DOHH2 (cell line): ENCODE results near the gene IPO13.

Experiments used
- H3F3A ChIP-seq: fragments of 200-600 bp; sonication (generic), shearing (Covaris generic); 2 replicates; pipeline ENCODE4 v1.6.0; 2016; ENCODE audit warnings: antibody characterized with exemption, mild to moderate bottlenecking; ENCODE audit not compliant: control insufficient read depth, insufficient read depth
- H3K27ac ChIP-seq: fragments of 200-600 bp; sonication (generic); 2 replicates; pipeline ENCODE4 v1.5.1; 2014; ENCODE audit warnings: low read depth, mild to moderate bottlenecking, low read length, moderate library complexity
- H3K27me3 ChIP-seq: fragments of 200-600 bp; sonication (generic); 2 replicates; pipeline ENCODE4 v1.6.1; 2014; ENCODE audit warnings: mild to moderate bottlenecking, low read length, mixed read lengths; ENCODE audit not compliant: control insufficient read depth
- H3K36me3 ChIP-seq: fragments of 200-600 bp; sonication (generic); 2 replicates; pipeline ENCODE4 v1.6.1; 2014; ENCODE audit warnings: mild to moderate bottlenecking, low read length, moderate library complexity, mixed read lengths; ENCODE audit not compliant: control insufficient read depth
- H3K4me1 ChIP-seq: fragments of 200-600 bp; sonication (generic); 2 replicates; pipeline ENCODE4 v1.6.1; 2014; ENCODE audit warnings: mild to moderate bottlenecking, low read length, mixed read lengths; ENCODE audit not compliant: control insufficient read depth
- H3K4me2 ChIP-seq: fragments of 200-600 bp; sonication (generic); 2 replicates; pipeline ENCODE4 v1.6.0; 2014; ENCODE audit warnings: mild to moderate bottlenecking, low read length, moderate library complexity
- H3K4me3 ChIP-seq: fragments of 200-600 bp; sonication (generic); 2 replicates; pipeline ENCODE4 v1.5.1; 2014; ENCODE audit warnings: mild to moderate bottlenecking, low read length, mixed read lengths
- H3K79me2 ChIP-seq: fragments of 200-600 bp; sonication (generic); 2 replicates; pipeline ENCODE4 v1.6.1; 2014; ENCODE audit warnings: mild to moderate bottlenecking, low read length, mixed read lengths; ENCODE audit not compliant: control insufficient read depth
- H3K9me2 ChIP-seq: fragments of 200-600 bp; sonication (generic); replicated peaks from 2 replicates; pipeline ENCODE4 v1.6.1; 2014; ENCODE audit warnings: mild to moderate bottlenecking, low read length, mixed read lengths; ENCODE audit not compliant: control insufficient read depth
- H3K9me3 ChIP-seq: fragments of 200-600 bp; sonication (generic); 2 replicates; pipeline ENCODE4 v1.6.1; 2014; ENCODE audit warnings: antibody characterized with exemption, low read length, mixed read lengths; ENCODE audit not compliant: control insufficient read depth, insufficient read depth
- H4K20me1 ChIP-seq: fragments of 200-600 bp; sonication (generic); 2 replicates; pipeline ENCODE4 v1.6.0; 2014; ENCODE audit warnings: low read depth, mild to moderate bottlenecking, antibody characterized with exemption, low read length, moderate library complexity; ENCODE audit not compliant: control insufficient read depth, insufficient read depth
- CTCF ChIP-seq: fragments of 200-600 bp; sonication (generic); IDR thresholded peaks from one replicate; pipeline ENCODE4 v1.5.1; 2014; ENCODE audit warnings: antibody characterized with exemption, mild to moderate bottlenecking, low read depth, low read length; ENCODE audit not compliant: poor library complexity, severe bottlenecking
- EZH2phosphoT487 ChIP-seq: fragments of 200-600 bp; sonication (generic); IDR thresholded peaks from 2 replicates; pipeline ENCODE4 v1.6.1; 2017; ENCODE audit warnings: borderline replicate concordance, mild to moderate bottlenecking, antibody characterized with exemption, low read length, moderate library complexity, mixed read lengths

IPO13 gene

GRCh38 chr1:43935711-43936427, 10.9 kb upstream of the IPO13 start:
- Histone ChIP-seq H3F3A (no peaks in the 10 kb centered on the region), H3K9me3 (no peaks in the 10 kb centered on the region), H3K4me2 (0 out of 2 replicates have a peak overlapping the region, but pooled peaks have one; percentile 16), H3K4me1 (peaks cover 5% of the 10 kb centered on the region), H3K36me3 (no peaks in the 10 kb centered on the region; the same call in 1 of the 2 replicates), H3K9me2 (no peaks in the 10 kb centered on the region), H3K27me3 (no peaks in the 10 kb centered on the region), H3K79me2 (no peaks in the 10 kb centered on the region), H3K27ac (no peak overlapping the region), H4K20me1 (no peaks in the 10 kb centered on the region), H3K4me3 (no peak overlapping the region)
- no peak for TF ChIP-seq CTCF
- no peak for TF ChIP-seq EZH2phosphoT487

GRCh38 chr1:43936431-43937151, 10.2 kb upstream of the IPO13 start:
- Histone ChIP-seq H3K4me2 (0 out of 2 replicates have a peak overlapping the region, but pooled peaks have one; percentile 27), H3K79me2 (no peaks in the 10 kb centered on the region), H3K4me3 (no peak overlapping the region)

GRCh38 chr1:43937179-43937865, 9.4 kb upstream of the IPO13 start:
- no peaks in the 10 kb centered on the region for H3K9me3 ChIP-seq
- H4K20me1 ChIP-seq = no peaks in the 10 kb centered on the region
- H3K4me1 ChIP-seq = peaks cover 5% of the 10 kb centered on the region
- H3K4me3 ChIP-seq = no peak overlapping the region
- no peaks in the 10 kb centered on the region for H3K9me2 ChIP-seq
- no peaks in the 10 kb centered on the region for H3F3A ChIP-seq
- H3K79me2 ChIP-seq = no peaks in the 10 kb centered on the region
- H3K4me2 ChIP-seq = no peak overlapping the region
- TF ChIP-seq EZH2phosphoT487 = no peak
- TF ChIP-seq CTCF = no peak
- H3K36me3 ChIP-seq = no peaks in the 10 kb centered on the region; the same call in 1 of the 2 replicates
- no peaks in the 10 kb centered on the region for H3K27me3 ChIP-seq
- no peak overlapping the region for H3K27ac ChIP-seq

More at GRCh38 chr1:43936431-43937151, 10.2 kb upstream of the IPO13 start:
- Histone ChIP-seq H3F3A (no peaks in the 10 kb centered on the region), H3K4me1 (peaks cover 5% of the 10 kb centered on the region), H3K27me3 (no peaks in the 10 kb centered on the region), H3K27ac (no peak overlapping the region), H4K20me1 (no peaks in the 10 kb centered on the region), H3K9me2 (no peaks in the 10 kb centered on the region), H3K9me3 (no peaks in the 10 kb centered on the region), H3K36me3 (no peaks in the 10 kb centered on the region; the same call in 1 of the 2 replicates)
- no peak for TF ChIP-seq CTCF
- TF ChIP-seq EZH2phosphoT487 = no peak
